Neural progenitor cell (in vitro differentiated cells): ENCODE results near the gene CLDN12.

Experiments
- CTCF ChIP-seq: fragments of 200-600 bp; sonication (generic); IDR thresholded peaks from 2 replicates; pipeline ENCODE4 v1.5.1; 2017; ENCODE audit warnings: antibody characterized with exemption, mild to moderate bottlenecking
- EZH2 ChIP-seq: fragments of 200-600 bp; sonication (generic); IDR thresholded peaks from 2 replicates; pipeline ENCODE4 v1.6.1; 2017; ENCODE audit warnings: antibody characterized with exemption, mild to moderate bottlenecking, moderate library complexity
- EZH2phosphoT487 ChIP-seq: fragments of 200-600 bp; sonication (generic); IDR thresholded peaks from 2 replicates; pipeline ENCODE4 v1.6.1; 2017; ENCODE audit warnings: antibody characterized with exemption

GRCh38 chr7:90425376-90425775 lies 22.1 kb downstream of the CLDN12 start:
- TF ChIP-seq CTCF (no peak), EZH2 (no peak), EZH2phosphoT487 (no peak)
